WERI-Rb-1 (cell line): Measurements from ENCODE around the gene FOXI2.

Experiments
- DNase-seq: peaks from one replicate; pipeline ENCODE4 v3.0.0-alpha.2; 2020
- H3K27ac ChIP-seq: fragments of 250-450 bp; sonication (Bioruptor Pico); 2 replicates; pipeline ENCODE4 v1.5.1; 2020; ENCODE audit warnings: mild to moderate bottlenecking, moderate library complexity
- H3K27me3 ChIP-seq: fragments of 250-450 bp; sonication (Bioruptor Pico); 2 replicates; pipeline ENCODE4 v1.5.1; 2021; ENCODE audit warnings: mild to moderate bottlenecking, low read depth, moderate library complexity; ENCODE audit not compliant: insufficient read depth, severe bottlenecking
- H3K36me3 ChIP-seq: fragments of 250-450 bp; sonication (Bioruptor Pico); 2 replicates; pipeline ENCODE4 v1.5.1; 2020; ENCODE audit warnings: mild to moderate bottlenecking, moderate library complexity
- H3K4me3 ChIP-seq: 2 replicates; pipeline ENCODE4 v1.5.1; 2011; ENCODE audit warnings: low read depth, mild to moderate bottlenecking, control low read depth, low read length
- H3K9me3 ChIP-seq: fragments of 250-450 bp; sonication (Bioruptor Pico); 2 replicates; pipeline ENCODE4 v1.5.1; 2021; ENCODE audit warnings: mild to moderate bottlenecking, moderate library complexity; ENCODE audit not compliant: severe bottlenecking
- CTCF ChIP-seq: IDR thresholded peaks from 2 replicates; pipeline ENCODE4 v1.5.1; 2011; ENCODE audit warnings: low read depth, mild to moderate bottlenecking, control low read depth, inconsistent platforms, low read length

Gene FOXI2

GRCh38 chr10:127736915-127737562 is at the start of gene FOXI2:
TSS of gene FOXI2 (plus strand) at chr10:127737185. CDS start at chr10:127737274, 89 bp downstream.
- Histone ChIP-seq H3K36me3 (no peaks in the 10 kb centered on the region), H3K27ac (no peak within 1 kb of the TSS), H3K4me3 (peak within 1 kb of the TSS; percentile 24), H3K27me3 (peaks cover 72% of the 10 kb centered on the region), H3K9me3 (no peaks in the 10 kb centered on the region)
- TF ChIP-seq CTCF, result no peak
- DNase-seq, result no peak

- DNase-seq, result no peak
- Histone ChIP-seq H3K36me3 (no peaks in the 10 kb centered on the region), H3K9me3 (no peaks in the 10 kb centered on the region), H3K27ac (no peak overlapping the region), H3K27me3 (no peaks in the 10 kb centered on the region), H3K4me3 (no peak overlapping the region)
- TF ChIP-seq CTCF, result no peak
Measured at GRCh38 chr10:127687548-127687947, 49.4 kb upstream of the FOXI2 start.

- Histone ChIP-seq H3K36me3 (no peaks in the 10 kb centered on the region), H3K27me3 (no peaks in the 10 kb centered on the region), H3K4me3 (no peak overlapping the region), H3K9me3 (no peaks in the 10 kb centered on the region), H3K27ac (no peak overlapping the region)
- no peak for TF ChIP-seq CTCF
- no peak for DNase-seq
Measured at GRCh38 chr10:127690176-127690835, 46.7 kb upstream of the FOXI2 start.

- Histone ChIP-seq H3K27ac (no peak overlapping the region), H3K36me3 (no peaks in the 10 kb centered on the region), H3K4me3 (no peak overlapping the region), H3K27me3 (no peaks in the 10 kb centered on the region), H3K9me3 (no peaks in the 10 kb centered on the region)
- peak; percentile 95 for TF ChIP-seq CTCF
- DNase-seq, result peak; percentile 81
Measured at GRCh38 chr10:127694580-127695193, 42.3 kb upstream of the FOXI2 start.

GRCh38 chr10:127695431-127695830 is 41.6 kb upstream of the FOXI2 start:
- Histone ChIP-seq H3K27me3 (no peaks in the 10 kb centered on the region), H3K4me3 (no peak overlapping the region), H3K27ac (no peak overlapping the region), H3K9me3 (no peaks in the 10 kb centered on the region), H3K36me3 (no peaks in the 10 kb centered on the region)
- TF ChIP-seq CTCF, result no peak
- no peak for DNase-seq
